HG03571 (cell line): ENCODE results near the gene C1orf159.
"Not testable (repeated sequence)": the region's sequence is repeated elsewhere in the genome, so short reads cannot be mapped to it uniquely, and the experiment has no call there.

Experiments used
- ATAC-seq: cut with Tn5 transposase; IDR thresholded peaks from one replicate; pipeline ENCODE4 v1.9.1; 2021; ENCODE audit not compliant: unreplicated experiment

The C1orf159 gene

GRCh38 chr1:1119272-1119890 is 3.5 kb upstream of the C1orf159 start:
- ATAC-seq = no peak

- no peak for ATAC-seq
Measured at GRCh38 chr1:1118876-1119220, 3.0 kb upstream of the C1orf159 start.

- no peak for ATAC-seq
Measured at GRCh38 chr1:1118011-1118875, 2.4 kb upstream of the C1orf159 start.

- no peak for ATAC-seq
Measured at GRCh38 chr1:1117469-1117831, 1.6 kb upstream of the C1orf159 start.

GRCh38 chr1:1116701-1117468 is 996 bp upstream of the C1orf159 start:
- ATAC-seq = no peak

GRCh38 chr1:1115136-1115785 is 628 bp downstream of the C1orf159 start:
- no peak for ATAC-seq

- no peak for ATAC-seq
Measured at GRCh38 chr1:1114431-1114830, 1.5 kb downstream of the C1orf159 start.

- ATAC-seq = no peak
Measured at GRCh38 chr1:1112237-1112985, 3.5 kb downstream of the C1orf159 start.

GRCh38 chr1:1111516-1112236 is 4.2 kb downstream of the C1orf159 start:
- no peak for ATAC-seq

GRCh38 chr1:1110561-1110971 is 5.3 kb downstream of the C1orf159 start:
- no peak for ATAC-seq

- no peak for ATAC-seq
Measured at GRCh38 chr1:1109743-1110142, 6.1 kb downstream of the C1orf159 start.

- no peak for ATAC-seq
Measured at GRCh38 chr1:1106510-1107221, 9.2 kb downstream of the C1orf159 start.

- ATAC-seq = not testable (repeated sequence)
Measured at GRCh38 chr1:1104152-1104551, 11.7 kb downstream of the C1orf159 start.

GRCh38 chr1:1101503-1101902 is 14.4 kb downstream of the C1orf159 start:
- no peak for ATAC-seq

- ATAC-seq = no peak
Measured at GRCh38 chr1:1100296-1100695, 15.6 kb downstream of the C1orf159 start.

- ATAC-seq = no peak
Measured at GRCh38 chr1:1099506-1100183, 16.2 kb downstream of the C1orf159 start.

- no peak for ATAC-seq
Measured at GRCh38 chr1:1098681-1099421, 17.0 kb downstream of the C1orf159 start.

- ATAC-seq = not testable (repeated sequence)
Measured at GRCh38 chr1:1096136-1096535, 19.8 kb downstream of the C1orf159 start.
